ENCODE results near the gene LRRC4C. TPM values are rescaled to one million over a fixed set of nuclear protein-coding genes. Genes with fewer than 3 reads are reported as not detected.
"Not testable (repeated sequence)": the region's sequence is repeated elsewhere in the genome, so short reads cannot be mapped to it uniquely, and the experiment has no call there.

Gene LRRC4C
- polyA plus RNA-seq, 4 donors = 12.5 to 29.0 (median 15.0) TPM

GRCh38 chr11:40219401-40219800 lies 1240.1 kb downstream of the LRRC4C start:
- no peak for DNase-seq (ENCODE audit: low read depth in 4 of 4, low spot score in 3 of 4)

GRCh38 chr11:40215556-40215955 lies 1243.9 kb downstream of the LRRC4C start:
- no peak for DNase-seq (ENCODE audit: low read depth in 4 of 4, low spot score in 3 of 4)

DNA sequence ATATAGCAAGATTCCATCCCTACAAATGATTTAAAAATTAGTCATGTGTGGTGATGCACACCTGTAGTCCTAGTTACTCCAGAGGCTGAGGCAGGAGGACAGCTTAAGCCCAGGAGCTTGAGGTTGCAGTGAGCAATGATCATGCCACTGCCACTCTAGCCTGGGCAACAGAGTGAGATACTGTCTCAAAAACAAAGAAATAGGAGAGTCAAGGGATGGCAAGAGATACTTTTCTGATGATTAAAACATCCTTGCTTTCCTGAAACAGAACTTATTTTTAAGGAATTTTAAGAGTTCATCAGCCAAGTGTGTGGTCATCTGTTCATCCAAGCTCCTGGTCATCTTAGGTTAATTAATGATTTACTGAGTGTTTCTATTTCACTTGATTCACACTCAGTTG lies 1252.0 kb downstream of the LRRC4C start:
- DNase-seq (ENCODE audit: low read depth in 4 of 4, low spot score in 3 of 4) = no peak

- DNase-seq (ENCODE audit: low read depth in 4 of 4, low spot score in 3 of 4) = no peak
These were observed 1255.2 kb downstream of the LRRC4C start for GRCh38 chr11:40204228-40204627.

DNA sequence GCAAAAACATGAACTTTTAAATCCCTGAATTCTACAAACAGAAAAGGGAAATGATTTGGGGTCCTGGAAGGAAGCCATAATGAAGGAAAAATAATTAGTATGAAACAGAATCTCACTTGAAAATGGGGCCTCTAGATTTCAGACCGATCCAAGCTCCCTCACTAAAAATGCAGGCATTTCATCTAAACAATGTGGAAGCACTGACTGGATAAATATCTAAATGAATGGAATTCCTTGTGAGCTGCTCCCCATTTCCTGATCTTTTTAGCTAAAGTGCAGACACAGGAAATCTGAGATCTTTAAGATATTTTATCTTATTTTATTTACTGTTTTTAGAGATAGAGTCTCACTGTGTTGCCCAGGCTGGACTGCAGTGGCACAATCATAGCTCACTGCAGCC lies 1255.8 kb downstream of the LRRC4C start:
- no peak for DNase-seq (ENCODE audit: low read depth in 4 of 4, low spot score in 3 of 4)

- DNase-seq (ENCODE audit: low read depth in 4 of 4, low spot score in 3 of 4) = no peak
These were observed 1256.7 kb downstream of the LRRC4C start for GRCh38 chr11:40202589-40203270.

GRCh38 chr11:40192590-40192989 lies 1266.9 kb downstream of the LRRC4C start:
- not testable (repeated sequence) for DNase-seq (ENCODE audit: low read depth in 4 of 4, low spot score in 3 of 4)

GRCh38 chr11:40190294-40190693 lies 1269.2 kb downstream of the LRRC4C start:
- DNase-seq (ENCODE audit: low read depth in 4 of 4, low spot score in 3 of 4) = no peak

DNA sequence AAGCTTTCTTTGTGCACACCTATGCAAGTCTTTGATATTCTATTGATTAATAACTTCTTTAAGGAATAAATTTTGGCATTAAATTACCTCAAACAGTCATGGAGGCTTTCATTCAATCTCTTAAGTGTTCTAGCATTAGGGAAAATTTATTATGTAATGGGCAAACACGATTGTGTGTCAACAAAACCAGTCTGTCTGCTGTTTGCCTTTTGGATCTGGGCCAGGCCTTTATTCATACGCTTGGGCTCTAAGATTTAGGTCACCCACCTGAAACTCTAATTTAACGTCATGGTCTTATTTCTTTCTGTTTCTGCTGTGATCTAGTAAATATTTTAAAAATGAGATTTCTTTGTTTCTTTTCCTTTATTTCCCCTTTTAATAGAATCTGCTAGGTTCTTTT lies 1270.6 kb downstream of the LRRC4C start:
- DNase-seq (ENCODE audit: low read depth in 4 of 4, low spot score in 3 of 4) = no peak

GRCh38 chr11:40187295-40187694 lies 1272.2 kb downstream of the LRRC4C start:
- DNase-seq (ENCODE audit: low read depth in 4 of 4, low spot score in 3 of 4) = no peak

DNA sequence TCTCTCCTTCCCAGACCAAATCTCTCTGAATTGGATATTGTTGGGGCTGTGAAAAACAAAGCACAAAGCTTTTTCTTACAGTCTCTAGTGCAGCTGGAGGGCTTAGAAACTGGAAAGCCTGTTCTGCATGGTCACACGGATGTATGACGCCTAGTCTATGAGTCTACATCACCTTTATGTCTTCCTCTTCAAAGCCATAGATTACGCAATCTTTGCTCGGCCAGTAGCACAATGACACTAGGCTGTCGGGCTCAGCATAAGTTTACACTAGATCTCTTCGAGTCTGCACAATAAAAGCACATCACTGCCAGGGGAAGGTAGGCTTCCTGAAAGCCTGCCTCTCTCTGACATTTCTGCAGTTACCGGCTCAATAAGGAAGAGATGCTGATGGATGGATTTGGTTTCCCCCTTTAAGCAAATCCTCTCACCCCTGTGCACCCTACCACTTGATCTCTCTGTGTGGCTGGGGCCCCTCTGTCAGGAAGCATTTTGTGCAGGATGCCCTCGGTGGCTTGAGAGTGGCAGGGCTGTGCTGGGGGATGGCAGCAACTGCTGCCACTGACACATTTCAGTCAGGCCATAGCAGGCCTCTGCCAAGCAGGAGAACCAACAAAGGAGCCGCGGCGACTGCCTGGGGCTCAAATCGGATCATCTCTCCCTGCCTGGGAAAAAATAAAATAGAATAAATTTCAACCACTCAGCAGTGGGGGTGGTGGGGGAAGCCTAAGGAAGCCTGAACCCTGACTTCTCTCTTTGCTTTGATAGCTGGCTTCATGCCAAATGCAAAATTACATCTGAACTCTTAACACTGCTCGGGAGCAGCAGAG lies 1272.8 kb downstream of the LRRC4C start:
- no peak for DNase-seq (ENCODE audit: low read depth in 4 of 4, low spot score in 3 of 4)

- DNase-seq (ENCODE audit: low read depth in 4 of 4, low spot score in 3 of 4) = no peak
These were observed 1273.7 kb downstream of the LRRC4C start for GRCh38 chr11:40185793-40186192.

- DNase-seq (ENCODE audit: low read depth in 4 of 4, low spot score in 3 of 4) = no peak
These were observed 1276.1 kb downstream of the LRRC4C start for GRCh38 chr11:40183073-40184064.

DNA sequence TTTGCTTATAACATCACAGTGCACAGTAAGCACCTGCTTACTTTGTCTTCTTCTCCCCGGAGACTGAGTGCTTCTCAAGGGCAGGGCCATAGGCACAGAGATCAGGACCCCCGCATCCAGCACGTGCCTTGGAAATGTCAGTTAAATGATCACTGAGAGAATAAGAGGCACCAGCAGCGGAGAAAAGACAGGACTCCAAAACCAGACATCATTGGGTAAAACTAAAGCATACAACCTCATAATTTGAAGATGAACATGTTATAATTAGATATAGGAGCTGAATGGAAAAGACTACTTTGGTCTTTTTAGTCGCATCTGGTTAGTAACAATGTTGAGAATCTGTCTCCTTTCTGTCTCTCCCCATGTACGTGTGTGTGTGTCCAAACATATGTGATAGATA lies 1279.9 kb downstream of the LRRC4C start:
- no peak for DNase-seq (ENCODE audit: low read depth in 4 of 4, low spot score in 3 of 4)

- DNase-seq (ENCODE audit: low read depth in 4 of 4, low spot score in 3 of 4) = no peak
These were observed 1281.0 kb downstream of the LRRC4C start for GRCh38 chr11:40178470-40178869.

DNA sequence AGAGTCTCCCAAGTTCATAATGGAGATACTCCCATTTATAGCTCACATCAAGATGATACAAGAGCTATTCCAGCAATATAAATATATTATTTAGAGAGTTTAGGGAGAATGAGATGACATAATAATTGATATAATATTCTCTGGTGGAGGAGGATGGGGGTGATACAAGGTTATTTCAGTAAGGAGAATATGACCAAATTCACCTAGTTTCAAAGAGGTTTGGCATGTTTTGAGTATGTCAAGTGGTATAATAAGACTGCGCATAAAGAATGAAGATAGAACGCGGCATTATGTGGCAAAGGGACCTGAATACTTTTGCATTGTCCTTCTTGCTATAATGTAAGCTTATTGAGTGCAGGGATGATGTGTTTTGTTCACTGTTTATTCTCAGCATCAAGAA lies 1283.5 kb downstream of the LRRC4C start:
- DNase-seq (ENCODE audit: low read depth in 4 of 4, low spot score in 3 of 4) = no peak

GRCh38 chr11:40170078-40170477 lies 1289.4 kb downstream of the LRRC4C start:
- no peak for DNase-seq (ENCODE audit: low read depth in 4 of 4, low spot score in 3 of 4)

GRCh38 chr11:40168414-40168813 lies 1291.0 kb downstream of the LRRC4C start:
- no peak for DNase-seq (ENCODE audit: low read depth in 4 of 4, low spot score in 3 of 4)

GRCh38 chr11:40167805-40168204 lies 1291.6 kb downstream of the LRRC4C start:
- DNase-seq (ENCODE audit: low read depth in 4 of 4, low spot score in 3 of 4) = not testable (repeated sequence)

DNA sequence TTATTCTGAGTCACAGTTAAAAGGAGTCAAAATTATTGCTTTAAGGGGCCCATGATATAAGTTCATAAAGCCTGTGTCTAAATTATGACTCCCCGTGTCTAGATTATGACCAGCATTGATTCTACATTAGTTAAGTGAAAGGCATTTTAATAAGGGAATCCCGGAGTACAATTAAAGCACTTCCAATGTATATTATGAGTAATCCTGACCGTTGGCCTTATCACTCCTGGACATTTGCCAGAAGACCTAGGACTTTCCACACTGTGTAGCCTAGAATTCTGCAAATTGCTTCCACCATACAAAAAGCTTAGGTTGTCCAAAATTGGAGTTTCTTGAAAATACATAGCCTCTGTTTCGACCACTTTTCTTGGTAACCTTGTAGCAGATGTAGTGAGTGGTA lies 1292.6 kb downstream of the LRRC4C start:
- no peak for DNase-seq (ENCODE audit: low read depth in 4 of 4, low spot score in 3 of 4)

Measured in left renal pelvis (tissue), 4 donors.